ENCODE results near the gene TNFRSF11A.

TNFRSF11A gene

DNA sequence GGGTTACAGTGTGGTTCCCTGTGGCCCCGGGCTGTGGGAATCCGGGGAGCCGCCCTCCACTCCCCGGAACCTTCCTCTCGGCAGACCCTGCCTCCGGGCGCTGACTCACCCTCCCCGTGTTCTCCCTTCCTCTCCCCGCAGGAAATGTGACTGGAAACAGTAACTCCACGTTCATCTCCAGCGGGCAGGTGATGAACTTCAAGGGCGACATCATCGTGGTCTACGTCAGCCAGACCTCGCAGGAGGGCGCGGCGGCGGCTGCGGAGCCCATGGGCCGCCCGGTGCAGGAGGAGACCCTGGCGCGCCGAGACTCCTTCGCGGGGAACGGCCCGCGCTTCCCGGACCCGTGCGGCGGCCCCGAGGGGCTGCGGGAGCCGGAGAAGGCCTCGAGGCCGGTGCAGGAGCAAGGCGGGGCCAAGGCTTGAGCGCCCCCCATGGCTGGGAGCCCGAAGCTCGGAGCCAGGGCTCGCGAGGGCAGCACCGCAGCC is 59.5 kb downstream of the TNFRSF11A start:
- no peak for DNase-seq (ENCODE audit: low spot score)

DNA sequence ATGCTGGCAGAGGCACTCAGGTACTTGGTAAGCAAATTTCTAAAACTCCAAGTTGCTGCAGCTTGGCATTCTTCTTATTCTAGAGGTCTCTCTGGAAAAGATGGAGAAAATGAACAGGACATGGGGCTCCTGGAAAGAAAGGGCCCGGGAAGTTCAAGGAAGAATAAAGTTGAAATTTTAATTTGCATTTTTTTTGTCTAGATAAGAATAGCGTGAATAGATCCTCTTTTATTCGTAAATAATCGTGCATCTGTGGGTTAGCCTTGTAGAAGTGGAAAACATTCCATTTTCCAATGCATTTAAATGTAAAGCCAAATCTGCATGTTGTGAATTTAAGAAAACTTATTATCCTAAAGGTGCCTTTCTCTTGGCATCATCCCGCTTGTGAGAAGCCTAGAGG is 61.0 kb downstream of the TNFRSF11A start:
- DNase-seq (ENCODE audit: low spot score), result no peak

DNA sequence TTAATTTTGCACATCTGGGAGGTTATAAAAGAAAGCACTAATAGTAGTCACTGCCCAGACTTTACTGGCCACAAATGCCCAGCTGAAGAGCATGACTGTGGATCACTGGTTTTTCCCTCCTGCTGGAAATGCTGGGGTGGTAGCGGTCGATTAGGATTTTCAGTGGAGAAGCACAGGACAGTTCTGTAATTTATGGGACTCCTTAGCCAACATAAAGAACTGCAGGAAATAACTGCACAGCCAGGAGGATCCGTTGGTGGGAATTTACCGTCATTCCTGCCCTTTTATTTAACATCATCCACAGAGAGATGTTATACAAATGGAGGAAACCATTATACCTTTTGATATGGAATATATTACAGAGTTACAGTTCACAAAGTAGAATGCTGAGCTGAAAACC is 61.5 kb downstream of the TNFRSF11A start:
- no peak for DNase-seq (ENCODE audit: low spot score)

DNA sequence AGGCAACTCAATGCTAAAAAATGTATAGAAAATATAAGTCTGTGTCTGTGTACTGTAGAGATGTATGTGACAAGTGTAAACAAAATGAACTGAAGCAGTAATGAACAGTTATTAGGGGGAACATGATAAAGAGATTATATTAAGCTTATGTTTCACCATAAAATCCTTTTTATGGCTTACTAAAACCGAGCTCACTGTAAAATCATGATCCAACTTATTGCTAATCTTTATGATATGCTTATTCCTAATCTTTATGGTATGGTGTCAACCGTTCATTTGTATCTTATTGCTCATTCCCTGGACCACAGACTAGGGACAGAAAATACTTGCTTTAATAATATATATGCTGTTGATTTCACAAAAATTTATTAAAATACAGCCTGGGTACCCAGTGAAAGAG is 62.1 kb downstream of the TNFRSF11A start:
- DNase-seq (ENCODE audit: low spot score), result no peak

DNA sequence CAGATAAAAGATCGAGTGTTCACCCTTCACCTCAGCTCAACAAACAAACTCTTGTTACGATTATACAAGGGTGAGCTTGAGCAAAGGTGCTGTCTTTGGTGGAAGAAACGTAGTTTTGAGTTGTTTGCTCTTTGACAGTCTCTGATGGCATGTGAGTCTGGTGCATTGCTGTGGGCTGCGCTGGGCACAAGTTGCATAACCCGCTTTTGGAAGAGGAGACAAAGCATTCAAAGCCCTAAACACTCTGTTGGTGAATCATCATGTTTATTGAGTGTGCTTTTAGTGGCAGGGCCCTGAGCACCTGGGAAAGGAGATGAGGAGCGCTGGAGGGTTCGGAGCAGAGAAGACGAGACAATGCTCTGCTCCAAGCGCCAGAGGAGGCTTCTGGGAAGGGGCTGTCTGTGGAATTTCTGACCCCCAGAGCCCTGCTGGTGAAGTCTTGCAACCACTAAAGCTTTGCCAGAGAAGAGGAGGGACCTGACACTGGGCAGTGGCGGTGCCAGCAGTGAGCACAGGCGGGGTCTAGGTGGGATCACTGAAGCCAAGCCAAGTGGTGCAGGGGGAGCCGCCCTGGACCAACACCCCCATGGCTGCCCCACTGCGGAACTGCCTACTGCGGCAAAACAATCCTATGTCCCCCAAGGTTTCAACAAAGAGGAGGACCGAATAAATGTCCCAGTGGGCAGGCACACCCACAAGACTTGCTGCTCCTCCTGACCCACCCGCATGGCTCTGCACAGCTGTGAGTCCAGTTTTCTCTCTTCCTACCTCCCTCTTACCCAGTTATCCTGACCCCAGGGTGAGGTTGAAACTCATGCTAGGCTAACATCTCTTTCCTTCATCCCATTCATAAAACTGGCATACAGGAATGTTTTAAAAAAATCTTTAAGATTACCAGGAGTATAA is 64.0 kb downstream of the TNFRSF11A start:
- DNase-seq (ENCODE audit: low spot score), result no peak

- DNase-seq (ENCODE audit: low spot score), result no peak
Observed at GRCh38 chr18:62389761-62390481, 64.8 kb downstream of the TNFRSF11A start.

- no peak for DNase-seq (ENCODE audit: low spot score)
Observed at GRCh38 chr18:62394006-62394763, 69.1 kb downstream of the TNFRSF11A start.

GRCh38 chr18:62396381-62396780 is 71.3 kb downstream of the TNFRSF11A start:
- DNase-seq (ENCODE audit: low spot score), result no peak

DNA sequence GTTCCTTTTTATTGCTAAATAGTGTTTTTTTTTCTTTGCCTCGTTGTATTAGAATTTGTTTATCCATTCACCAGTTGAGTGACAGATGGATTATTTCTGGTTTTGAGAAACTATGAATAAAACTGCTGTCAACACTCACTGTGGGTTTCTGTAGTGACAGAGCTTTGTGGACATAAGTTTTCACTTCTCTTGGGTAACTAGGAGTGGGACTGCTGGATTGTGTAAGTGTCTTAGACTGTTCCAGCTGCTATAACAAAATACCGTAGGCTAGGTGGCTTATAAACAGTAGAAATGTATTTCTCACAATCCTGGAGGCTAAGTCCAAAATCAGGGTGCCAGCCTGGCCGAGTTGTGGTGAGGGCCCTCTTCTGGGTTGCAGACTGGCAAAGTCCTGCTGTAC is 71.9 kb downstream of the TNFRSF11A start:
- no peak for DNase-seq (ENCODE audit: low spot score)

DNA sequence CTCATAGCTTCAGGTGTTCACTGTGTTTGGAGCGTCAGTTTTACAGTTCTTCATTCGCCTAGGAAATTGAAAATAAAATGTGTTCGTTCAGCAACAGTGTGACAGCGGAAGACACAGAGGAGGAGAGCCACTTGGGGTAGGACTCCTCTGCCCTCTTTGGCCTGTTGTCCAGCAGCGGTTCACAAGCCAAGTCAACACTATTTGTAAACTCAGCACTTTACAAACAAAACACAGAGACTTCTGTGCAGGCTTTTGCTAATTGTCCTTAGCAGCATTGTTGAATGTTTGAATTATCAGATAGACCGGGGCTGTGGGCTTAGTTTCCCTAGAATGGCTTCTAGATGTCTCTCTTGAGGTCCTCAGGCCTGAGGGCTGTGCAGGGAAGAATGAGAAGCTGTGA is 73.2 kb downstream of the TNFRSF11A start:
- no peak for DNase-seq (ENCODE audit: low spot score)

DNA sequence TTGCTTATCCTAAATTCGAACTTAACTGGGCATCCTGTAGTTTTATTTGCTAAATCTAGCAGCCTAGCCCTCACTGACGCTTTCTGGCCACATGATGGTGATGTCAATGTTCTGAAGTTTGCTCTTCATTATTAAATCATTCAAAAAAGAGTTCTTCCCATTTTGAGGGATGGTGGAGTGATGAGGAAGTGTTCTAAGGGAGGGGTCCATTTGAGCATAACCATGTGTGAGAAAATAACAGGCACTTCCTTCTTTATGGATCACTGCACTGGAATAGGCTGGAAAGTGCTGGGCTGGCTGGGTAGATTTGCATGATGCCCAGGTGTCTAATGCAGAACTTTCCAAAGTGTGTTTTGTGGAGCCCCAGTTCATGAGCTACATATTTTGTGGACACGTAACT is 74.2 kb downstream of the TNFRSF11A start:
- no peak for DNase-seq (ENCODE audit: low spot score)

- DNase-seq (ENCODE audit: low spot score), result no peak
Observed at GRCh38 chr18:62399781-62400308, 74.7 kb downstream of the TNFRSF11A start.

- DNase-seq (ENCODE audit: low spot score), result no peak
Observed at GRCh38 chr18:62400916-62401315, 75.8 kb downstream of the TNFRSF11A start.

DNA sequence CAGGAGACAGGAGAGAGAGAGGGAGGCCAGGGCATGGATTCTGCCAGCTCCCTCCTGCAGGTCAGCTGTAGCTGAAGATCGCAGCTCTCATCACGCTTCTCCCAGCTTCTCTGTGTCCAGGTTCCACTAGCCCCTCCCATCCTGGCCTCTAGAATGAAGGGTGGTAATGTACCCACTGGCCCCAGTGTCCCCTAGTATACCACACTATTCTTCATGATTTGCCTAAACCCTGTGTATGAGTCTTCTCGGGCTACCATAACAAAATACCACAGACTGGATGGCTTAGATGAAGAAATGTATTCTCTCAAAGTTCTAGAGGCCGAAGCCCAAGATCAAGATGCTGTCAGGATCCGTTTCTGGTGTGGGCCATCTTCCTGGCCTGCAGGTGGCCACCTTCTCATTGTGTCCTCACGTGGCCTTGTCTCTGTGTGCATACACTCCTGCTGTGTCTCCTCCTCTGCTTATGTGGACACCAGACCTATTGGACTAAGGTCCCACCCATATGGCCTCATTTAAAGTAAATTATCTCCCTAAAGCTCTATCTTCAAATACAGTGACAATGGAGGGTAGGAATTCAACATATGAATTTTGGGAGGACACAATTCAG is 77.3 kb downstream of the TNFRSF11A start:
- no peak for DNase-seq (ENCODE audit: low spot score)

- no peak for DNase-seq (ENCODE audit: low spot score)
Observed at GRCh38 chr18:62403120-62403519, 78.0 kb downstream of the TNFRSF11A start.

DNA sequence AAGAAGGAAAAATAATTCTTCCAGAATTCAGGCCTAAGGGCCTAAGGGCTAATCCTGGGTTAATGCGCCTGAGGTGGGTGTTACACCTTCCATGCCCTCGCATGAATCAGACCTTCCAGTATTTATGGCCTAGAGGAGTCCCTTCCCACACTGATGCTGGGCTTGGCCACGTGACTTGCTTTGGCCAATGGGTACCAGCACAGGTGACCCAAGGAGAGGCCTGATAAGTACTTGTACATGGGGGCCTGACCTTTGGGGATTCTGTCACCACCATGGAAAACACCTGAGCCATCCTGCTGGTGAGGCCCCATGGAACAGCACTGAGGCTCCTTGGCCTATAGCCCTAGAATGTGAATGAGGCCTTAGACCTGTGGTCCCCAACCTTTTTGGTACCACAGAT is 79.8 kb downstream of the TNFRSF11A start:
- DNase-seq (ENCODE audit: low spot score), result no peak

- no peak for DNase-seq (ENCODE audit: low spot score)
Observed at GRCh38 chr18:62407660-62408059, 82.5 kb downstream of the TNFRSF11A start.

GRCh38 chr18:62409821-62410220 is 84.7 kb downstream of the TNFRSF11A start:
- DNase-seq (ENCODE audit: low spot score), result no peak

DNA sequence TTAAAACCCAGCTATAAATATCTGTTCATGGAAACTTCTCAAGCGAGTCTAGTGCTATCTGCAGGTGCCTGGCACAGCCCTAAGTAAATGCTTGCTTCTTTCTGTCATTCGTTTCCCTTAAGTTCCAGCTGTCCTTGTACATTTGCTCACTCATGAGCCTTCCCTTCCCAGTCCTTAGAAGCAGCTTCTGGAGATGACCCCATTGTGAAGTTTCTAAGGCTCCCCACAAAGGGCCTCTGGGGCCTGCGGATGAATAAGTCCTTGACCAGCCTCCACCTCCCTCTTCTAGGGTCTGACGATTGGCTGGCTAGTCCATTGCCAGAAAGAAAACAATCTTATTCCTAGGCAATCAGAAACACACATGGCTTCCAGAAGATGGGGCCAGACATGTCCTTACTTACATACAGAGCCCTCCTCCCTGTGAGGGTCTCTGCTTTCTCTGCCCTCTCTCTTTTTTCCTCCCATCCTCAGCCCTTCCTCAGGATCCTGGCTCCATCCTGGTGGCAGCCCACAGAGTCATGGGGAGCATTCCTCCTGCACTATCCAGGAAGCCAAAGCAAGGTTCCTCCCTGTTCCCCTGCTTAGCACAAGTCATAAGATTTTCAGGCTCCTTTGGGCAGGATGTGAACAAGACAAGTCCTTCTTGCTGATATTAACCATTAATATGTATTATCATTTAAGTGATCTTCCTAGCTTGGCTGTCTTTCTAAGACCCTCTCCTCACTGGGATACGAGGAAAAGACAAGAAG is 87.3 kb downstream of the TNFRSF11A start:
- no peak for DNase-seq (ENCODE audit: low spot score)

DNA sequence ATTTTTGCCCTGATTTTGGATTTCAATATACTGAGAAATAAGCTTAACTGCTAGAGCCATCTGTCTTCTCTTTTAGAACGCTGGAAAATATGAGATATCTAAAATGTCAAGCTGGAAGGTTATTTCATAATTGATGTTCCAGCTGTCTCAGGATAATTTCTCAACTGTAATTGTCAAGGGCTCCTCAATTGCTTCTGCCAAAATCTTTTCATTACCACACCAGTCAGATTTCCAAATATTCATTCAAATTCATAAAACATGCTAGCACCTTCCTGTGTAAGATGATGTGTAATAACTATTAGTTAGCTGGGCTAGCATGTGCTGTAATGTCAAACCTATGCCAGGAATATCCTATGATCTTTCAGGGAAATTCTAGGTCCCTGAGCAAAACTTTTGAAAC is 88.1 kb downstream of the TNFRSF11A start:
- no peak for DNase-seq (ENCODE audit: low spot score)

DNA sequence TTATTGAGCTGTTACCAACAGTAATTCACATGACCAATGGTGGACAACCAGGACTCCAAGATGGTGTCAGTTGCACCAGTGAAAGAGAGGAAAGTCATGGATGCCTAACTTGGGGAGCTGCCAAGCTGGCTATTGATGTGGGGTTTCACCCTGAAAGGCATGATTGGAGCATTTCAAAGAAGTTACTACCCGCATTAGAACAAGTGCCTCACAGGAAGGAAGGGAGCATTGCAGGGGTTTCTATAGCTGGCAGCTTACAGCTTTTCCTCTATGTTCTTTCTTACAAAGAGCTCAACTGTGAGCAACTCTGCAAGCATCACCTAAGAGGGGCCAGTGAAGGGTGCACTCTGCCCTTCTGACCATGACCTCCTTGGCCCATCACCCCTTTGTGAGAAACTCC is 93.1 kb downstream of the TNFRSF11A start:
- DNase-seq (ENCODE audit: low spot score), result no peak

All from CD4-positive, alpha-beta T cell treated with Interleukin-15 for 4 hours (primary cell).